HG02970 (cell line): Measurements from ENCODE around the gene LPP.

Source experiments
- ATAC-seq: cut with Tn5 transposase; IDR thresholded peaks from one replicate; pipeline ENCODE4 v1.9.1; 2021; ENCODE audit warnings: mild to moderate bottlenecking, moderate library complexity, moderate number of reproducible peaks; ENCODE audit not compliant: unreplicated experiment, low FRiP score

Gene LPP

DNA sequence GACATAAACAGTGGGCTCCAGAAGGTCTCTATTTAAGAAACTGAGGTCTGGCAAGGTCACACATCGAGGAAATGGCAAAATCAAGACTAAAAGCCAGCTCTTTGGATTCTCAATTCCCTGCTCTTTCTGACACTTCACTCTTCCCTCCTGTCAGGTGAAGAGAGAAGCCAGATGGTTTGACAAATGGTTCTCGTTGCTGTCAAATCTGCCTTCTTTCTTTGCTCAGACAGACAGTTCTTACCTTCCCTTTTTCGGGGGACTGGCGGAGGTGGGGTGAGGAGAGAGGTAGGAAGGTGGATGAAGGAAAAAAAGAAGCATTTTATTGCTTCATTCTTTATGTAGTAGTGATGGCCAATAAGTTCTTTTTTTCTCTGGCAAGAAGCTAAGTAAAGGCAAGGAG is 133.4 kb downstream of the LPP start:
- no peak for ATAC-seq

DNA sequence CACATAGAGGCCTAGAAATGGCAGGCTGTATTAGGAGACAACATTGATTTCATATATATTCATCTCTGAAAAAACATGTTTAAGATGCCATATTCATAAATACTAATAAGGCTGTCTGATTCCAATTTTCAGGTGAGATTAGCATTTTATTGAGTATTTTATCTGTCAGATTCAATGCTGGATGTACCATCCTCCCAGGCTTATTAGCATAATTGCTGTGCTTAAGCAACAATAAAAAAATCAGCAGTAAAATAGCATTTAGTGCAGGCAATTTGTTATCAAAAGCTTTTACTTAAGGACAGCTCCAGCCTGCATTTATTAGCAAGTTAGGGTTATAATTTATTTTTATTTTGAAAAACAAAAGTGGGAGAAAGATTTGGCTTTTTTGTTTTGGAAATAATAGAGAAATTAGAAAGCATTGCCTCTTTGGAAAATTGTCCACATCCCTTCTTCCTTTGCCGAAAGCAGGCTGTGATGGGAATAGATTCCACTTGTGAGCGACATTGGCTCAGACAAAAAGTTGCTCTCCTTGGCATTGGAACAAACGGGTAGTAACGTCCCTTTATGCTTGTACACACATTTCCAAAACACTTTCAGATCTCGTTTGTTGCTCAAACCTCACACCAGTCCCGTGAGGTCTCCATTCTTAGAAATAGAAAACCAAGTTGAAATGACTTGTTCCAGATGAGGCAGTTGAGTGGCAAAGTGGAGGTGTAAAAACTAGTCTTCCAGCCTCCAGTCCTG is 134.0 kb downstream of the LPP start:
- ATAC-seq: no peak

DNA sequence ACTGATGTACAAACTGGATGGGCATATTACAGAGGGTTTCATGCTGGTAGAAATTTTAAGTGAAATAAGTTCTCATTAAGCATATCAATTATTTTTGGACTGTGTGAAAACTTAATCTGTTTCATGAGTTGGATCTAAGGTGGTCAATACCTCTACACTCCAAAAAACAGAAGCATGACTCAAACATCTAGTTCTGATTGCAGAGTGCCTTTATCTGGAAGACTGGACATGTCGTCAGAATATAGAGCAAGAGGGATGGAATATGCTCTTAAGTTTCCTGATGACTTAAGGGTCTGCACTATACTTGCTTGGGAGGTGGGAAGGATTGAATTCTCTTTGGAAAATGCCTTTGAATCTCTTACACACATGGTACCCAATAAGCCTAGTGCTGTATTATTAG is 138.3 kb downstream of the LPP start:
- ATAC-seq: no peak

DNA sequence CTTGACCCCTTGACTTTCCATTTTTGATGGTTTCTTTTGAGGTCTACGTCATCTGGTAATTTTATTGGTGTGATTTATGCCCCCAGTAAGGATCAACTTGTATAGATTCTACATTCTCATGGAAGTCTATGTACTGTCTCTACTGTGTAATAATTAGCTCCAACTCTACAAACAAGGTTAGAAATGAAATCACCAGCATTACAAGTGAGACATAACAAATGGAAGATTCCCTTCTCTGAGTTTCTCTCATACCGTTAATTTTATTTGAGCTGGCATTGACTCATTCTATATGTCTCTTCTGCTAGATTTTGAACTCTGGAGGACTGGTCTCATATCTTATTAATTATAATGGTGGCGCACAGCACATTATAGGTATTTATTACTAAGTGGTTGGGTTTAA is 138.9 kb downstream of the LPP start:
- no peak for ATAC-seq

DNA sequence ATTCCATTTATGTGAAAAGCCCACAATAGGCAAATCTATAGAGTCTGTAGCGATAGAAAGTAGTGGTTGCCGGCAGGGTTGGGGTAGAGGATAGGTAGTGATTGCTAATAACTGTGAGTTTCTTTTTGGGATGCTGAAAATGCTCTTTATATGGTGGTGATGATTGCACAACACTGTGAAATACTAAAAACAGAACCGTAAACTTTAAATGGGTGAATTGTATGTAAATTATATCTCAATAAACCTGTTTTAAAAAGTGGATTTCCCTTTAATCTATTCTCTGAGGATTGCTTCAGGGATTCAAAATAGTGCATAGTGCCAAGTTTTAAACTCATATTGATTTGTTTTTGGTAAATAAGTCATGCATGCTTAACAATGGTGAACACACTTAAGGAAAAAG is 140.2 kb downstream of the LPP start:
- no peak for ATAC-seq

DNA sequence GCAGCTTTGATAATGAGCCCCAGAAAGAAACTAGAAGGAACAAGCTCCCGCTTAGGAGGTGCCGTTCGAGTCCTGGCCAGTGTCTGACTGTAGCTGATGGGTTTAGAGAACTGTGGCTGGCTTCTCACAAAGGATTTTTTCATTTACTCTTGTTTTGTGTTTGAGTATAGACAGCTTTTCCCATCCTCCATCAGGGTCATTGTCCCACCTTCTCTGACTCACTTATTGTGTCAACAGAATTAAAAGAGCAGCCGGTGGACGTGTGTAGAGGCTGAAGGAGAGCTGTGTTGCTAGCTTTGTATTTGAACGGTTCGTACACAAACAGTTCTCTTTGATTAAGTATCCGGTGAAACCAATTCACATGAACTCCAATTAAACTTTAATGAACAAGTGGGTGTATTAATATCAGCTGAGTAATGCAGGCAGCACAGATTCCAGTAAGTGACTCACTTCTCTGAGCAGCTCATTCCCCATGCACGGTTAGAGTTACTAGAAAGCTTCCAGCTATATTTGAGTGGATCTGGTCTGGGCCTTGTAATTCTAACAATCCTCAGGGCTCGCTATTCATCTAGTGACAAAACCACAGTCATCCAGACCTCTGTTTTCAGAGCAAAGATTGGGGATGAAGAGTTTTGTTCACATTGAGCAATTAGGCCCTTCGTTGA is 141.0 kb downstream of the LPP start:
- no peak for ATAC-seq

DNA sequence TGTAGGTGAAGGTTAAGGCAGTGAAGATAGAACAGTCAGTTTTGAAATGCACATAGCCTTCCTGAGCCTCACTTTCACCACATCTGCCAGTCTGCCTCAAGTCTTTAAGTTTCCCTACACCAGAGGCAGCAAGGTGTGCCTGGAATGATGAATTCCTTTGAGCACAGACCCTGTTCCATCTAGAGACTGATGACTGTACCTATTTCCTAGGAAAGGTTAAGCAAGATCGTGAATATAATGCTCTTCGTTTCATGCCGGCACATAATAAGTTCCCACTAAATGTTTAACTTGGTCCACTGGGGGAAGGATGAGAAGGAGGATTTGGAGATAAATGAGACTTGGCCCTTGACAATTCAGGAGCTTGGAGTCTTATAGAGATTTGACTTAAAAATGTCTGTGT is 141.9 kb downstream of the LPP start:
- ATAC-seq: no peak

DNA sequence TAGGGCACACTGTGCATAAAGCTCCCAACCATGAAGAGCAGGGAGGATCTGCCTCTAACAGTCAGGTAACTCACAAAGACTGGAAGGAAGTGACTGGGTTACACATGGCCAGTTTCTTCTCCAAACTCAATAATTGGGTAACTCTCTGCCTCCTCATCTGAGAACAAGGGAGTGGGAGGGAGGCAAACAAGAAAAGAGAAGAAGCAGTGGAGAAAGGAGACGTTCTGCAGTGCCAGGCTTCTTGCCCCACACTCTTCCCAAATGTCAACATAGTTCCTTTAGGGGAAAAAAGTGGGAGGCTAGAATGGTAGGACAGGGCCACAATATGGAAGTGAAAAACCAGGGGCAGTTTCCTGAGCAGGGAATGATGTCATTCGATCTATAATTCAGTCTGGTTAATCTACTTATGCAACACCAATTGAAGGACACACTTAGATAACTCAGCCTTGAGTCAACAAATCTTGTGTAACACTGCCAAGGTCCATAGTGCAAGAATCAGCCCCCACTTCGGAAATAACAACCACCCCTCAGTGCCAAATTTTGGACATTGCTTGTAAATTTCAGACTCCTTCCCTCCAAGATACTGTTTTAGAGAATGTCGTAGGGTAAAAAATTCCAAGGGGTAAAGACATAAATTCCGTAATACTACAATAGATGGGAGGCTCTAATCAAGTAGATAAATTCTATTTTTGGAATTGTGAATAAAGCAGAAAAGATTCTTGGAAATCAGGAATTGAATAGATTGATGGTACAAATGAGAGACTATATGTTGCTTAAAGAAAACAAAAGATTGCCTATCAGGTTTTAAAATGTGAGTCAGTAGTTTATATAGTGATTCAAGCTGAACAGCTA is 143.0 kb downstream of the LPP start:
- no peak for ATAC-seq

DNA sequence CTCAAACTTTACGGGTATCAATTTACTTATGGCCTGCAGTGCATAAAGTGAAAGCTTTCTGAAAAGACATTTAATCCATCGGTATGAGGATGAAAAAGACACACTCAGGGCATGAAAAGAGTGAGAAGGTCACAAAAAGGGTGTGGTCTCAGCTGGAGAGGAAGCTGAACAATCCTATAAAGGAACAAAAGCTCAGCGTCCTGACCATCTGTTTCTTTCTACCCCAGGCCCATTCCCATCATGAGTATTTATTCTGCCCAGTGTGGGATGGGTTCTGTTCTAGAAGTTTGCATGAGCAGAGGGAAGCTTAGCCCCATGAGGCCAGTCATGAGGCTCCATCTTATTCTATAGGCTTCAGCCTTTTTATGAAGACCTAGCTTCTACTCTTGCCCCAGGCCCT is 144.6 kb downstream of the LPP start:
- no peak for ATAC-seq

DNA sequence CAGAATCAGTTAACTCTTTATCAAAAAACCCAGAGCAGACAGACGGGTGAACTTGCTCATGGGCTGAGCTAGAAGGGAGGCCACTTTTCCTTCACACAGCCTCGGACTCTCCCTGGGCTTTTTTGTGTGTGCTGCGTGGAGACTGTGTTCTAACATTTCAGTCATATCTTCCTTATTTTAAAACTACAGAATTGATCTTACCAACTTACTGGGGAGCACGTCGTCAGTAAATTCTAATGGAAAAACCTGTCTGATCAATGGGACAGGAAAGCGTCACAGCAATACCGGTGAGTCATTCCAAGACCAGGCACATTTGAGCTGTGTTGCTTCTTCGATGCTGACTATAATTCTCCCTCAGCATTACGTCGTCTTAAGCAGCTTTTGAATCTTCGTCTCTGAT is 145.1 kb downstream of the LPP start:
- no peak for ATAC-seq

DNA sequence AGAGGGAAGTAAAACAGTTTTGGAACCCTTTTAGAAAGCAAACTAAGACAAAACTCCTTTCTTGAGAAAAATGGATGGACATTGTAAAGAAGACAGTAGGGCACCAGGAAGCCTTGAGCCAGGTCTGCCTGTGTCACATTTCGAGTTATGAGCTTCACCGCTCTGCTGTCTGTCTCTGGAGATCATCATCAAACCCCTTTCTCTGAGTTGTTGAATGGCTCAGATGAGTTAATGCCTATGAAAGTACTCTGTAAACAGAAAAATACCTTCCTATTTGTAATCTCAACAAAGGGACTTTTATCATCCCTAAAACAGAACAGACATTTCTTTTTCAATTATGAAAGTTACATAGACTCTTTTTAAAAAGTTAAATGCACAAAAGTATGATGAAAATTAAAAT is 145.8 kb downstream of the LPP start:
- no peak for ATAC-seq

DNA sequence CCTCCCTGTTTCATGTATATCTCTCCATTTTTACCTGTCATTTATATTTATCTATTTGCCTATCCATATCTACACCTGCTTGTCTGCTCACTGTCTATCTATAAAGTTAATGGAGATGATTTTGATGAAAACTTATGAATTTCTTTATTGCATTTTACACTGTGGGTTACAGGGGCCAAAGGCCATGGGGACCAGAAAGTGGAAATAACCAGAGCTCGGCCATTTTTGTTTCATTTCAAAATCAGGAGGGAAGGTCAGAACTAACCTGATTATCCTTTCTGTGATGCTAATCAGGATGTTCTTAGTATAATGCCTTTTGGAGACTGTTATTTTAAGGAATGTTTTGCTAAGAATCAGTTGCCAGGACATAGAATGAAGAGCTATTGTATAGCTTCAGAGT is 147.2 kb downstream of the LPP start:
- no peak for ATAC-seq

DNA sequence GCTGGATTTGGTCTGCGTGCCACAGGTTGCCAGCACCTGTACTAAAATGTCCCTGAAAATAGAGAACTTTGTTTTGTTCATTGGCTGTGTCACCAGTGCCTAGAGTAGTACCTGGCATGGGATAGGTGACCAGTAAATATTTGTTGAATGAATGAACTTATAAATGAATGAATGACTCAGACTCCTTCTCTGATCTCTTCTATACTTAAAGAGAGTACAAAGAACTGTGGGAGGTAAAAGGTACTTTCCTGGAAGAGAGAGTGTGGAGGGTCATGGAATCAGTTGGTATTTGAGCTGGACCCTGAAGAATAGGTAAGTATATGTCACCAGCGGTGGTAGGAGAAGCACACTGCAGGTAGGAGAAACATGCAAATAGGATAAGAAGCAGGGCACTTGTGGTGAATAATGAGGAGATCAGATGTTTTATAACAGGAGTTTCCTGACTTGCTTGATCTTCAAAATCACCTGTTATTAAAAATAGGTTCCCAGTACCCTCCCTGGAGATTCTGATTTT is 149.4 kb downstream of the LPP start:
- no peak for ATAC-seq

DNA sequence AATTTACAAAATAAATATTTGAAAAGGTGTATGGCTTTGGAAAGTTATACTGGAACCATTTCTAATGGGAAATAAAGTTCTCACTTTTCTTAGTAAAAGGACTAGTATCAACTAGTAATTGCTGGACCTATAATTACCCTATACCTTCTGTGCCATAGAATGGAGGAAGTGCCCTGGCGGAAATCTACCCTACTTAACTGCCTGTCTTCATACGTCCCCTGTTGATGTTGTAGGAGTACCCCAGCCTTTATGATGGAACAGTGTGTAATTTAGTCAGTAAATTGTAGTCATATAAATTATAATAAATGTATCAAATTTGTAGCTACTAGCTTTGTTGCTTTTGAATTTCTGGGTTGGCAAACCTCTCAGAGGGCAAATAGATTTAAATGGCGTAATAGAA is 149.9 kb downstream of the LPP start:
- no peak for ATAC-seq

DNA sequence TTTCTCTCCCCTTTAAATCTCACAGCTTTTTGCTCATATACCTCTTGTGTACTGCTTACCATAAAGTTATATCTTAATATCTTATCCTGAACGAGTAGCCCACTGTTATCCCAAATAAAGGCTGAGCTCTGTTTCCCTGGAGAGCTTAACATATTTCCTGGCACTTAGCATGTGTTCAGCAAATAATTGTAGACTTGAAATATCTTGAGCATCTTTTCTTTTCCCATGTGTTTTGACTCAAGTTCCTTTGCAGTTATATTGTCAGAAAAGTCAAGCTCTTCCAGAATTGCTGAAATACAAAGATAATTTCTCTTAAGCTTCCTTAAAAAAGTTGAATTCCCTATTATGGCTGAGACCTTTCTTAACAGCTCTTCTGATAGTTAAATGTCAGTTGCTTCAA is 150.5 kb downstream of the LPP start:
- no peak for ATAC-seq

DNA sequence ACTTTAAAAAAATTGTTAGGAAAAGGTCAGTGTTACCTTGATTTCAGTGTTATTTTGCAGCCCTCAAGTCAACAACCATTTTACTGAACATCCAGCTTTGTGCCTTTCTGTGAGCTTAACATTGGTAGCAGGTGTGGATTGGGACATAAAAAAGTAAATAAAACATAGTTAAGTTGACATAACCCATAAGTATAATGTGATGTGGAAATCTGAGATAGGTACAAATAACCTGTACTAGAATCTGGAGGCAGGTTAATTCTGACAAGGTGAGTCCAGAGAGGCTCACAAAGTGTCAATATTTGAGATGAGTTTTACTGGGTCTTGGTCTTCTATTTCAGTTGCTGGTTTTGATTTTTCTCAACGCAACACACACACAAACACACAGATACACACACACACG is 151.3 kb downstream of the LPP start:
- no peak for ATAC-seq

DNA sequence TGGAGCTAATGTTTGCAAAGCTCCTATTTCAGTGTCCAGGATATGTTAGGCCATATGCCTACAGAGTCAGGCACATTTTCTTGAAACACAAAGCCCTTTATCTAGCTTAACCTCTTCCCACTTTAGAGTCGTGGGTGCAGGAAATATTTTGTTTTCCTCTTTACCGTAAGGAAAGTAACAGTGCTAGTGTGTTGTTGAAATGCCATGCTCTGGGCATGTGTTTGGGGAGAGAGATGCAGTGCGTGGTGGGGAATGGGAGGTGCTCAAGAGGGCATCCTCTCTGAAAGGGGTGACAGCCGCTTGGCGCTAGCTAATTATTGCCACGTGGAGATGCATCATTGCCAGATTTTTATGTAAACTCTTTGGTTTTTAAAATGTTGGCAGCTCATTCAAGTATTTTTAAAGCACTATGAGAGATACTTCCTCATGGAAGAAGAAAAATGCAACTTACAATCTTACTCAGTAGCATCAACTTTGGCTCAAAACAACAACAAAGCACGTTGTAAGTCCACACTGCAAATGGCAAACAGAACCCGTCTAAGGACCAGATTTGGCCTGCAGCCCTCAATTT is 152.6 kb downstream of the LPP start:
- ATAC-seq: no peak

DNA sequence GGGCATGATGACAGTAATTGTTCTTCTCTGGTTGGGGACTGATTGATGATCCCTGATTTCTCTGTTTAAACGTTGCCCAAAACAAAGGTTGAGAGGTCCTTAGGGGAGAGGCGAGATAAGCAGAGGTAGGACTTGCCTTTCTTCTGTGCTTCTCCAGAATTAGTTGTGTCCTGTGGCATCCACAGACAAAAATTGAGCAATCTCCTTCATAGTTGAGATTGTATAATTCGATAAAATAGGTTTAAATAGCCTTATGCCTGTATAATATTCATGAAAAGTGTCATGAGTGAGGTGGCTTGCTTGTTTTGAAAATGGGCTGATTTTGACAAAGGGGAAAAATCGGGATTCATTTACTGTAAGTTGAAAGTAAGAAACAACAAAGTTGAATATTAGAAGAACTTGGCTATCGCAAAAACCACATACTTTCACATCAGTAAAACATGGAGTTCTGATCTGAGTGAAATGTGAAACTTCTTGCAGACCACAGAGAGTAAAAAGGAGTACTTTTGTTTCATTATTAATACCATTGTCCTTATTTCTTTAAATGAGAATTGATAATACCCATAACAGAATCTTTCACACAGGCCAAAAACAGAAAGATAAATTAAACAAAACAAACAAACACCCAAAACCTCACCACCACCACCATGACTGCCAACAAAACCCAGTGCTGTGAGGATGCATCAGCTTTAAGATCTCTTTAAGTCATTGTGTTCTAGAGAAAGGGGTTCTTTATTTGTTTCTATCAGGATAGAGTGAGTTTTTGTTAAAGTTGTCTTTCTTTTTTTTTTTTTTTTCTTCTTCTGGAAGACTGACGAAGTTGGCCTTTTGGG is 155.7 kb downstream of the LPP start:
- ATAC-seq: peak; percentile 91

DNA sequence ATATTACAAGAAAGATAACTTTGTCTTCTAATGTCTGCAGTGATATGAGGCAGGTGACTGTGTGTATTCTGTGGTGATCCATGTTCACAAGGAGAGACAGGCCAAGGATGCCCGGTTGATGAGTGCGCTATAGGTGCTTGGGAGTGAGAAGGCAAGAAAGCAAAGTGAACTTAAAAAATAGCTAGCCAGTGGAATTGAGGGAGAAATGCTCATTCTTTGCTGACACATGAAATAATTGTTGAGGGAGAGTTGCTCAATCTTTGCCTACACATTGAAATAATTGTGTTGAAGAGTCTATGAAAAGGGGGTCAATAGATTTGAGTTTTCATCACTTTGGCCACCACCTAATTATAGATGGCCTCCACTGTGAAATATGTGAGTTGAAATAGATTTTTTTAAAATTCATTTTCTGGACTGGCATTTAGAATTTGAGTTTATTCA is 156.3 kb downstream of the LPP start:
- no peak for ATAC-seq

DNA sequence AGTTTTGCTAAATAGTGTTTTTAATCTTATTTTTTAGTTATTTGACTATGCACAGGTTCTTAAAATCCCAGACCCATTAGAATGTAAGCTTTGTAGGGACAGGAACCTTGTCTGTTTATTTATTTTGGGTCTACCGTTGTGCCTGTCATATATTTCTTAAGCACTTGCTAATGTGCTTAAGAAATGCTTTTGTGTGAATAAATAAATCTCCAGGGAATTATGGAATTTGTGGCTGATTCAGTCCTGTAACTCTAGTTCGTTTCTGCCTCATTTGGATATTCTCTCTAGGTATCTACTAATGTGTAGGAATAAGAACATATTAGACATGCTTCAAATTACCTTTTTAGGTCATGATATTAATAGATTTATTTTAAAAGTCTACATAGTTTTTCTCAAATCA is 161.6 kb downstream of the LPP start:
- no peak for ATAC-seq
